HG03442 (cell line): ENCODE measurements around the gene PPP1R26.
"Not testable (repeated sequence)": the region's sequence is repeated elsewhere in the genome, so short reads cannot be mapped to it uniquely, and the experiment has no call there.

ENCODE experiments used
- ATAC-seq: cut with Tn5 transposase; IDR thresholded peaks from one replicate; pipeline ENCODE4 v1.9.1; 2021; ENCODE audit warnings: mild to moderate bottlenecking, moderate library complexity; ENCODE audit not compliant: unreplicated experiment

Gene PPP1R26

DNA sequence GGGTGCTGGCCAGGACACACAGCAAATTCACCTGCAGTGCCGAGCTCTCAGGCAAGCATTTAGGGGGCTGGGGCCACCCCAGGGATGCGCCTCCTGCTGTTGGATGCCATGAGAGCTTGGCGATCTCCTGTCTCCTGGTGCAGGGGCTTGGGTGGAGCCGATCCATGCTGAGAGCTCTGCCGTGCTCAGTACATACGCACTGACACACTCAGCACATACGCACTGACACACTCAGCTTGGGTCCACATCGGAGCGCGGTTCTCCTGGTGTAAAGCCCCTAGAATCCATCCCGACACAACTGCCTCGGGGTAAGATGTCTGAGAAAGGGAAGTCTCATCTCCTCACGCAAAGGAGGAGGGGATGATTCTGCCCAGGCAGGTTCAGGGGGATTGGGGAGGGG is 56.0 kb downstream of the PPP1R26 start:
- not testable (repeated sequence) for ATAC-seq

DNA sequence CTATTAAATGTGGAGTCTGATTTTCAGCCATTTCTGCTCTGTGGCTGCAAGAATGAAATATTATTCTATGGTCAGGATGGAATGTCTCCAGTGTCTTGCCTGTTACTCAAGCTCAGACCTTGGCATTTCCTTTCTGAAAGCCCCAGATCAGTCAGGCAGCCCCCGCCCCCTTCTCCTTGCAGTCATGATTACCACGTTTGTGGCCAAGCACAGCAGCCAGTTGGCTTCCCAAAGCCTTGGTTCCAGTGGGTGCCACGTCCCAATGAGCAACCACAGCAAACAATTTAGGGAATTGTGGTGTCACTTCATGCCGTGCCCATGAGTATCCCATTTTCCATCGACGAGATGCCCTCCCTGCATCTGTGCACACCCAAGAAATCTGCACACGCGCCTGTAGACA is 56.6 kb downstream of the PPP1R26 start:
- no peak for ATAC-seq
